ENCODE results near the gene GPSM1.

- TF ChIP-seq CTCF (IDR thresholded peaks at IDR 0.05; ENCODE audit: low read depth, low read length) (no peak), EZH2phosphoT487 (IDR thresholded peaks at IDR 0.05; ENCODE audit: low read depth) (no peak)
These were observed 27.8 kb upstream of the GPSM1 start for GRCh38 chr9:136299541-136299940.
